SU-DHL-6 (cell line): ENCODE data around the gene CDPF1.

ENCODE experiments used
- H2AFZ ChIP-seq: fragments of 200-600 bp; sonication (generic); 2 replicates; pipeline ENCODE4 v1.6.1; 2014; ENCODE audit warnings: low read depth, mild to moderate bottlenecking, moderate library complexity, mixed read lengths, antibody characterized with exemption, low read length; ENCODE audit not compliant: severe bottlenecking
- H3F3A ChIP-seq: fragments of 200-600 bp; shearing (Covaris generic); 2 replicates; pipeline ENCODE4 v1.6.0; 2016; ENCODE audit warnings: antibody characterized with exemption, mild to moderate bottlenecking; ENCODE audit not compliant: insufficient read depth
- H3K27ac ChIP-seq: fragments of 200-600 bp; sonication (generic); 2 replicates; pipeline ENCODE4 v1.5.1; 2016; ENCODE audit warnings: low read depth, mild to moderate bottlenecking, low read length, moderate library complexity, mixed read lengths
- H3K27me3 ChIP-seq: fragments of 200-600 bp; sonication (generic), shearing (Covaris generic); 2 replicates; pipeline ENCODE4 v1.6.0; 2014; ENCODE audit warnings: mild to moderate bottlenecking, low read length
- H3K36me3 ChIP-seq: fragments of 200-600 bp; sonication (generic); 2 replicates; pipeline ENCODE4 v1.6.1; 2014; ENCODE audit warnings: mild to moderate bottlenecking, low read length, mixed read lengths
- H3K4me2 ChIP-seq: fragments of 300-600, 200-600 bp; shearing (Covaris generic), sonication (generic); 2 replicates; pipeline ENCODE4 v1.6.0; 2014; ENCODE audit warnings: low read length, low read depth, mild to moderate bottlenecking; ENCODE audit not compliant: poor library complexity, severe bottlenecking
- H3K4me3 ChIP-seq: fragments of 200-600 bp; sonication (generic); 2 replicates; pipeline ENCODE4 v1.5.1; 2014; ENCODE audit warnings: antibody characterized with exemption, low read length, mild to moderate bottlenecking, mixed read lengths; ENCODE audit not compliant: insufficient read depth, poor library complexity, severe bottlenecking
- H3K79me2 ChIP-seq: fragments of 200-600 bp; sonication (generic); 2 replicates; pipeline ENCODE4 v1.6.1; 2014; ENCODE audit warnings: mild to moderate bottlenecking, low read length, moderate library complexity; ENCODE audit not compliant: insufficient read depth
- H3K9ac ChIP-seq: fragments of 200-600 bp; sonication (generic); 2 replicates; pipeline ENCODE4 v1.7.0; 2014; ENCODE audit warnings: mild to moderate bottlenecking, low read length
- H3K9me2 ChIP-seq: fragments of 200-600 bp; sonication (generic); replicated peaks from 2 replicates; pipeline ENCODE4 v1.6.1; 2014; ENCODE audit warnings: low read length; ENCODE audit not compliant: insufficient read depth
- H3K9me3 ChIP-seq: fragments of 200-600 bp; sonication (generic); 2 replicates; pipeline ENCODE4 v1.6.1; 2014; ENCODE audit warnings: low read length, mixed read lengths; ENCODE audit not compliant: insufficient read depth
- H4K20me1 ChIP-seq: fragments of 200-600 bp; sonication (generic); 2 replicates; pipeline ENCODE4 v1.6.1; 2014; ENCODE audit warnings: low read depth, mild to moderate bottlenecking, antibody characterized with exemption, low read length, moderate library complexity, mixed read lengths
- CTCF ChIP-seq: fragments of 200-600 bp; sonication (generic); IDR thresholded peaks from one replicate; pipeline ENCODE4 v1.5.1; 2017; ENCODE audit warnings: antibody characterized with exemption, mild to moderate bottlenecking, low read length, moderate library complexity; ENCODE audit not compliant: insufficient read depth, poor library complexity, severe bottlenecking
- EZH2phosphoT487 ChIP-seq: fragments of 200-600 bp; sonication (generic), shearing (Covaris generic); conservative IDR thresholded peaks from 2 replicates; pipeline ENCODE4 v1.6.1; 2018; ENCODE audit warnings: mild to moderate bottlenecking, antibody characterized with exemption, low read length, moderate library complexity, mixed read lengths

CDPF1 gene

GRCh38 chr22:46234969-46235368 is 15.1 kb downstream of the CDPF1 start:
- H3K9ac ChIP-seq = no peak overlapping the region
- no peaks in the 10 kb centered on the region for H3F3A ChIP-seq
- H3K4me2 ChIP-seq = no peak overlapping the region
- H3K36me3 ChIP-seq = no peaks in the 10 kb centered on the region
- H3K9me2 ChIP-seq = no peaks in the 10 kb centered on the region
- no peaks in the 10 kb centered on the region for H3K9me3 ChIP-seq
- H2AFZ ChIP-seq = no peak overlapping the region
- H4K20me1 ChIP-seq = no peaks in the 10 kb centered on the region
- no peaks in the 10 kb centered on the region for H3K27me3 ChIP-seq
- H3K79me2 ChIP-seq = no peaks in the 10 kb centered on the region
- no peak overlapping the region for H3K4me3 ChIP-seq
- TF ChIP-seq CTCF = no peak
- no peak for TF ChIP-seq EZH2phosphoT487
- H3K27ac ChIP-seq = no peak overlapping the region

GRCh38 chr22:46233231-46233630 is 16.9 kb downstream of the CDPF1 start:
- Histone ChIP-seq H3K9ac (no peak overlapping the region), H3F3A (no peaks in the 10 kb centered on the region), H3K27ac (no peak overlapping the region), H3K4me3 (no peak overlapping the region), H3K27me3 (no peaks in the 10 kb centered on the region), H3K9me2 (no peaks in the 10 kb centered on the region), H3K36me3 (no peaks in the 10 kb centered on the region), H3K79me2 (no peaks in the 10 kb centered on the region), H3K4me2 (no peak overlapping the region), H4K20me1 (no peaks in the 10 kb centered on the region), H3K9me3 (no peaks in the 10 kb centered on the region), H2AFZ (no peak overlapping the region)
- no peak for TF ChIP-seq CTCF
- no peak for TF ChIP-seq EZH2phosphoT487

GRCh38 chr22:46230262-46230901 is 19.7 kb downstream of the CDPF1 start:
- no peaks in the 10 kb centered on the region for H3K9me3 ChIP-seq
- no peaks in the 10 kb centered on the region for H3F3A ChIP-seq
- no peaks in the 10 kb centered on the region for H3K9me2 ChIP-seq
- H3K4me3 ChIP-seq = no peak overlapping the region
- H3K36me3 ChIP-seq = no peaks in the 10 kb centered on the region
- H3K27me3 ChIP-seq = no peaks in the 10 kb centered on the region
- no peaks in the 10 kb centered on the region for H3K79me2 ChIP-seq
- no peak overlapping the region for H3K9ac ChIP-seq
- H2AFZ ChIP-seq = no peak overlapping the region
- no peak overlapping the region for H3K4me2 ChIP-seq
- TF ChIP-seq CTCF (no peak), EZH2phosphoT487 (no peak)
- no peaks in the 10 kb centered on the region for H4K20me1 ChIP-seq
- no peak overlapping the region for H3K27ac ChIP-seq
